Lower lobe of right lung (tissue), 2 donors: ENCODE measurements around the gene SLC17A6. TPM values are rescaled to one million over a fixed set of nuclear protein-coding genes. Genes with fewer than 3 reads are reported as not detected.

Experiments
- ATAC-seq, 2 donors: fragments of 200-7000 bp; cut with Tn5 transposase; one replicate each; pipeline ENCODE4 v1.9.1; 2020 to 2022; ENCODE audit warnings: mild to moderate bottlenecking in 2 of 2, moderate library complexity in 2 of 2
- DNase-seq: peaks from one replicate; pipeline ENCODE4 v3.0.0-alpha.2; 2020
- H3K27ac ChIP-seq: fragments of 200-600 bp; one replicate; pipeline ENCODE4 v1.8.0; 2022
- H3K27me3 ChIP-seq: fragments of 200-600 bp; one replicate; pipeline ENCODE4 v1.8.0; 2022; ENCODE audit warnings: low read depth
- H3K36me3 ChIP-seq: fragments of 200-600 bp; one replicate; pipeline ENCODE4 v1.8.0; 2022; ENCODE audit warnings: mild to moderate bottlenecking
- H3K4me1 ChIP-seq: fragments of 200-600 bp; one replicate; pipeline ENCODE4 v1.8.0; 2022
- H3K4me3 ChIP-seq: fragments of 200-600 bp; one replicate; pipeline ENCODE4 v1.8.0; 2022; ENCODE audit warnings: mild to moderate bottlenecking
- H3K9me3 ChIP-seq: fragments of 200-600 bp; one replicate; pipeline ENCODE4 v1.8.0; 2022
- intact Hi-C: fragments of 100-400 bp; cut with DNase I; formaldehyde crosslinking; loops from one replicate; pipeline ENCODE4 v1.11.0; 2022
- total RNA-seq: library from RNA; stranded (reverse); fragmentation: NEBNext Ultra II Directional; extraction: Animal tissue kit (Norgen Biotek cat#: 25700); gene quantifications from one replicate; pipeline ENCODE4 v1.2.1, GENCODE V29; 2021
- TF ChIP-seq, protein P1 (sequence below): fragments of 200-600 bp; IDR thresholded peaks from one replicate; pipeline ENCODE4 v1.8.0; 2022; ENCODE audit warnings: antibody characterized with exemption, mild to moderate bottlenecking
- donor health status: DM: no; HTN: yes; CAD: no; lungs with severe emphysema.

SLC17A6 gene
- total RNA-seq, 1 donor from 2014 or later, result not detected

DNA sequence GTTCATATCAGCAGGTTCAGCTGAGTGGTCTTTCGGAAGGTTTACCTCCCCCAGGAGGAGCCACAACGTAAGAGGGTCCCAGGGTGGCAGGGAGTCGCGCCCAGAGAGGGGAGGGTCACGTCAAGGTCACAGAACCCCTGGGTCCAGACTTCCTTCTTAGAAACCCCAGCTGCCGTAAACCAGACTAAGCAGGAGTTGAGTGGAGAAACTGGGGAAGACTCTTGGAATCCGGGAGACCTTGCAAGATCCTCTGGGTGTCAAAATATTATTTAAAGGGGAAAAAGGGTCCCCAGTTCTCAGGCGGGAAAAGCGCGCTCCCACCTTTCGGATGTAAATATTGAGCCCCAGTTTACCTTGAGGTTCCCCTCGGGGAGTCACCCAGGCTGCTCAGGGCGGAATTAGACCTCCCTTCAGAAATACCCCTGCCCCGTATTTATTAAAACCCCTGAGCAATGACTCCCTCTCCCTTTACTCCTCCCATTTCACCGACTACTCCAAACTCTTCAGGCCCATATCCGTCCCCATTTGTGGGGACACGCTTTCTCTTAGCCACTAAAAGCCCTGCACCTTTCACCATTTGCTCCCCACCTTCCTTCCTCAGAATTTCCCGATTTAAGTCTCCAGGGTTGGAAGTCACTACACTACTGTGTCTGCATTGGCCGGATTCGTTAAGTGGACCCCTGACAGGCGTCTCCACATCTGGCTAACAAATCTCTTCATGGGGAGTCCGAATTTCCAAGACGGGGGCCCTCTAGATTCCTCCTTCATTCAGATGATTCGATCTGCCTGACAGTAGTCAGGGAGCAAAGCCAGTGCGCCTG is 4.2 kb downstream of the SLC17A6 start:
- Histone ChIP-seq H3K27me3 (peaks cover 79% of the 10 kb centered on the region), H3K4me3 (no peak overlapping the region), H3K27ac (no peak overlapping the region), H3K36me3 (no peaks in the 10 kb centered on the region), H3K9me3 (no peaks in the 10 kb centered on the region), H3K4me1 (no peaks in the 10 kb centered on the region)
- intact Hi-C loops, result no loop called here
- DNase-seq, result no peak
- no peak for ATAC-seq
- TF ChIP-seq, protein P1, sequence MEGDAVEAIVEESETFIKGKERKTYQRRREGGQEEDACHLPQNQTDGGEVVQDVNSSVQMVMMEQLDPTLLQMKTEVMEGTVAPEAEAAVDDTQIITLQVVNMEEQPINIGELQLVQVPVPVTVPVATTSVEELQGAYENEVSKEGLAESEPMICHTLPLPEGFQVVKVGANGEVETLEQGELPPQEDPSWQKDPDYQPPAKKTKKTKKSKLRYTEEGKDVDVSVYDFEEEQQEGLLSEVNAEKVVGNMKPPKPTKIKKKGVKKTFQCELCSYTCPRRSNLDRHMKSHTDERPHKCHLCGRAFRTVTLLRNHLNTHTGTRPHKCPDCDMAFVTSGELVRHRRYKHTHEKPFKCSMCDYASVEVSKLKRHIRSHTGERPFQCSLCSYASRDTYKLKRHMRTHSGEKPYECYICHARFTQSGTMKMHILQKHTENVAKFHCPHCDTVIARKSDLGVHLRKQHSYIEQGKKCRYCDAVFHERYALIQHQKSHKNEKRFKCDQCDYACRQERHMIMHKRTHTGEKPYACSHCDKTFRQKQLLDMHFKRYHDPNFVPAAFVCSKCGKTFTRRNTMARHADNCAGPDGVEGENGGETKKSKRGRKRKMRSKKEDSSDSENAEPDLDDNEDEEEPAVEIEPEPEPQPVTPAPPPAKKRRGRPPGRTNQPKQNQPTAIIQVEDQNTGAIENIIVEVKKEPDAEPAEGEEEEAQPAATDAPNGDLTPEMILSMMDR, result no peak

DNA sequence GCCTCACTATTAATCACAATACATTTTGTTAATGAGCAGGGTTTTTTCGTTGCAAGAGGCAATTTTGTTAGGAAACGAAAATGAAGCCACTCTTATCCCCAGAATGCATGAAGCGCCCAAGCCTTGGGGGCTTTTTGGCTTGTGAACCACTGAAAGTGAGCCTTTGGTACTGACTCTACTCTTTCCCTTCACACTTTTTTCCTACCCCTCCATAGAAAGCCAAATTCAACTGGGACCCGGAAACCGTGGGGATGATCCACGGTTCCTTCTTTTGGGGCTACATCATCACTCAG is 4.8 kb downstream of the SLC17A6 start:
- TF ChIP-seq, protein P1, result no peak
- H3K27ac ChIP-seq, result no peak overlapping the region
- intact Hi-C loops, result no loop called here
- no peak overlapping the region for H3K4me3 ChIP-seq
- DNase-seq (no peak), ATAC-seq (no peak)
- H3K4me1 ChIP-seq, result no peaks in the 10 kb centered on the region
- no peaks in the 10 kb centered on the region for H3K36me3 ChIP-seq
- H3K27me3 ChIP-seq, result peaks cover 74% of the 10 kb centered on the region
- no peaks in the 10 kb centered on the region for H3K9me3 ChIP-seq

DNA sequence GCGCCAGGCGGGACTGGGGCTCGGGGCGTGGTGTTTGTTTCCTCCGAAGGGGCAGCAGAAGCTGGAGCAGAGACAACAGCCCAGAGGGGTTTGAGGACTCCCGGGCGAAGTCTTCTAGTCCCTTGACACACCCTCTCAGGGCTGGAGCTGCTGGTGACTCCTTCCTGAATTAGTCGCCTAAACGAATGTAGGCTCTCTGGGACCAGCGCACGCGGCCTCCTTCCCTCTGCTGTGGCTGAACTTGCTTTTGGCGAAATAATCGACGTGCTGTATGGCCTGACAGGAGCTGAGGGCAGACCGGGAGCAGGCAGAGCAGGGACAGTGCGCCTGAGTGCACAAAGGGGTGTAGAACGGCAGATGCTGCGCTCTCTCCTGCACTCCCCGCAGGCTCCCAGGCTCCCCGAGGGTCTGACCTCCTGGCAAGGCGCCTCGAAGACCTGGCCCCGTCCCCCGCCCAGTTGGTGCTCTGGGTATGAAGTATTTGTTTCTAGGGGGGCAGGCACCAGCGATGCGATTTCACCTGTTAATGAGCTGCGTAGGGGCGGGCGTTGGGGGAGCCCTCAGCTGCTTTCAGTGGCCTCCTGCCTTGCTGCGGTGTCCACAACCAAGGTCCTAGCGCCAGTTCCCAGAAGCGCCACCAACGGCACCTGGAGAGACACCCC is 5.3 kb downstream of the SLC17A6 start:
- H3K36me3 ChIP-seq, result no peaks in the 10 kb centered on the region
- no peak overlapping the region for H3K4me3 ChIP-seq
- H3K27me3 ChIP-seq, result peaks cover 69% of the 10 kb centered on the region
- TF ChIP-seq, protein P1, result no peak
- no peaks in the 10 kb centered on the region for H3K9me3 ChIP-seq
- no peaks in the 10 kb centered on the region for H3K4me1 ChIP-seq
- DNase-seq (no peak), ATAC-seq (peak in 1 of 2 donors; percentile 21)
- intact Hi-C loops, result no loop called here
- no peak overlapping the region for H3K27ac ChIP-seq

DNA sequence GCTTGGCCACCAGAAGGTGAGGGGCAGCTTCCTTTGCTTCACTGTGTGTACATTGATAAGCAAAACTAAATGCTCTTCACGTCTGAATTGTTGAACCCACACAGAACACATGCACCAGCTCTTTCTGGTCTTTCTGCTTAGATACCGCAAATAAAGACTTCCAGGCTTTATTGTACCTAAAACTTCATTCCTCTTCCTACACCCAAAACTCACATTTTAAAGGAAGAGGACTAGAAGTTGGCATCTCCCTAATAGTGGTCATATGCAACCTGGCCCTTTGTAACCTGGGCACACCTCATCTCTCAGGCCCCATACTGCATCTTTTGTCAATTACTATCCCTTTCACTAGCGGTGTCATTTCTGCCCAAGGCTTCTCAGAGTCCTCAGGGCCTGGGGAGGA is 5.9 kb downstream of the SLC17A6 start:
- intact Hi-C loops, result no loop called here
- DNase-seq (no peak), ATAC-seq (no peak)
- TF ChIP-seq, protein P1, result no peak
- H3K27me3 ChIP-seq, result peaks cover 69% of the 10 kb centered on the region
- no peaks in the 10 kb centered on the region for H3K4me1 ChIP-seq
- no peak overlapping the region for H3K27ac ChIP-seq
- no peak overlapping the region for H3K4me3 ChIP-seq
- H3K9me3 ChIP-seq, result no peaks in the 10 kb centered on the region
- H3K36me3 ChIP-seq, result no peaks in the 10 kb centered on the region

DNA sequence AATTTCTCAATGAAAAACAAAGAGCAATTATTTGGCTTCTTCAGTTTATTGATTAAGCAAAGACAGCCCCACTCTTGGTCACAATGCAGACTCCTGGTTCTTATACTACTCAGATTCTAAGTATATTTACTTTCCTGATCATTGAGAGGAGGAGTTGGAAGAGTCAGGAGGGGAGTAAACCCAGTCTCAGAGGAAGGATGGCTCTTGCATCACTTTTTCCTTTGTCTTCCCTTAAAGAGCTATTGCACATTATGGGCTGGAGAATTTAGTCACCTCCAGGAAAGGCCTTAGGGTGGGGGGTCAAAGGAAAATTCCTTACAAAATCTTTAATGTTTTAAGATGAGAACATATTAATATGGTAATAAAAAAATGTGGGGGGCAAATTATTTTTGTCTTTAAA is 8.1 kb downstream of the SLC17A6 start:
- intact Hi-C loops, result no loop called here
- Histone ChIP-seq H3K36me3 (no peaks in the 10 kb centered on the region), H3K27me3 (peaks cover 47% of the 10 kb centered on the region)

More for the DNA sequence above, 8.1 kb downstream of the SLC17A6 start:
- DNase-seq, result no peak
- TF ChIP-seq, protein P1, result no peak
- no peaks in the 10 kb centered on the region for H3K9me3 ChIP-seq
- ATAC-seq, result no peak
- H3K4me3 ChIP-seq, result no peak overlapping the region
- no peak overlapping the region for H3K27ac ChIP-seq
- no peaks in the 10 kb centered on the region for H3K4me1 ChIP-seq
